IPS-15b (cell line): ENCODE data around the gene DOK7.
"Not testable (repeated sequence)": the region's sequence is repeated elsewhere in the genome, so short reads cannot be mapped to it uniquely, and the experiment has no call there.

Source experiments
- H3K27me3 ChIP-seq: one replicate; pipeline ENCODE4 v1.6.1; 2013; ENCODE audit warnings: low read length; ENCODE audit not compliant: control insufficient read depth, insufficient read depth
- H3K36me3 ChIP-seq: one replicate; pipeline ENCODE4 v1.6.1; 2013; ENCODE audit warnings: low read length; ENCODE audit not compliant: control insufficient read depth, insufficient read depth
- H3K4me1 ChIP-seq: one replicate; pipeline ENCODE4 v1.6.1; 2013; ENCODE audit warnings: mild to moderate bottlenecking, low read length; ENCODE audit not compliant: control insufficient read depth, insufficient read depth
- H3K4me3 ChIP-seq: one replicate; pipeline ENCODE4 v1.5.1; 2013; ENCODE audit warnings: low read depth, low read length
- H3K9ac ChIP-seq: one replicate; pipeline ENCODE4 v1.6.1; 2013; ENCODE audit warnings: low read depth, mild to moderate bottlenecking, low read length
- H3K9me3 ChIP-seq: one replicate; pipeline ENCODE4 v1.6.1; 2013; ENCODE audit warnings: mild to moderate bottlenecking, low read length; ENCODE audit not compliant: control insufficient read depth, insufficient read depth

Gene DOK7

DNA sequence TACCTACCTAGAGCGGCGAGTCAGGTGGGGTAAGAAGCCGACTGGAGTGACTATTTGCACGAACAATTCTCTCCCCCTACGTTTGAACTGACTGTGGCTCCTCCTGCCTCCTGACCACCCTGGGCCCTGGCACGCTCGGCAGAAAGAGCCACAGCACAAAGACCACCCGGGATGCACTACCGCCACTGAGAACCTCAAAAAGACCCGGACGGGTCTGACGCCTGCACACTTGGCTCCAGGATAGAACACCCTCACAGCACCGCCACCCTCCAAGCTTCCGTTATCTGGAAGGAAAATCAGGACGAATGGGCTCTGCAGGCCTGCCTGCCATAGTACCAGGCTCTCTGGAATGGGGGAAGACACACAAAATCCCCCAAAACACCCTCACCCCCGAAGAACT lies 66.9 kb downstream of the DOK7 start:
- peaks cover 26% of the 10 kb centered on the region for H3K36me3 ChIP-seq
- no peaks in the 10 kb centered on the region for H3K9me3 ChIP-seq
- H3K9ac ChIP-seq, result no peak overlapping the region
- peaks cover 14% of the 10 kb centered on the region for H3K27me3 ChIP-seq
- H3K4me1 ChIP-seq, result peaks cover 10% of the 10 kb centered on the region
- H3K4me3 ChIP-seq, result no peak overlapping the region

DNA sequence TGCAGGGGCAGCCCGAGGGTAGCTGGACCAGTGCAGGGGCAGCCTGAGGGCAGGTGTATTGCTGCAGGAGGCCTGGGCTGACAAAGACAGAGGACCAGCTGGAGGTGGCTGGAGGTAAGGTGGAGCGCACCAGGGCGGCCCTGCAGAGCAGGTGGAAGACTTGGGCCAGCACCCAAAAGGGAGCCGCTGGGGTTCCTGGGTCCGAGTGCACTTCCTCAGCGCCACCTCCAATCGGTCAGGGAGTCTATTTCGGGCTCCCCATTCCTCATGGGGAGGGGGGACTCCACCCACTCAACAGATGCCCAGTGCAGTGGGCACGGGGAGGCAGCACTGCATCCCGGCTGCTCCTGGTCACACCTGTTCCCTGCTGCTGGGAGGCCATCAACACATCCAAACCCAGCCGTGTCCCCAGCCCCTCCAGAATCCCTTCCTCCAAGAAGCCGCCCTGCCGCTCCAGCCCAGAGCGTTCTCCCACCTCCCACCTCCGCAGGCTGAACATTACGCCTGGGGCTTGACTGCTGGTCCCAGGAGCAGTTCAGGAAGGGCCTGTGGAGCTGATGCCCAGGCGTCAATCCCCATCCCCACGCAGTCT lies 67.7 kb downstream of the DOK7 start:
- Histone ChIP-seq H3K4me1 (peaks cover 10% of the 10 kb centered on the region), H3K27me3 (peaks cover 17% of the 10 kb centered on the region), H3K4me3 (peak overlapping the region; percentile 84), H3K9me3 (no peaks in the 10 kb centered on the region), H3K36me3 (peaks cover 19% of the 10 kb centered on the region), H3K9ac (no peak overlapping the region)

DNA sequence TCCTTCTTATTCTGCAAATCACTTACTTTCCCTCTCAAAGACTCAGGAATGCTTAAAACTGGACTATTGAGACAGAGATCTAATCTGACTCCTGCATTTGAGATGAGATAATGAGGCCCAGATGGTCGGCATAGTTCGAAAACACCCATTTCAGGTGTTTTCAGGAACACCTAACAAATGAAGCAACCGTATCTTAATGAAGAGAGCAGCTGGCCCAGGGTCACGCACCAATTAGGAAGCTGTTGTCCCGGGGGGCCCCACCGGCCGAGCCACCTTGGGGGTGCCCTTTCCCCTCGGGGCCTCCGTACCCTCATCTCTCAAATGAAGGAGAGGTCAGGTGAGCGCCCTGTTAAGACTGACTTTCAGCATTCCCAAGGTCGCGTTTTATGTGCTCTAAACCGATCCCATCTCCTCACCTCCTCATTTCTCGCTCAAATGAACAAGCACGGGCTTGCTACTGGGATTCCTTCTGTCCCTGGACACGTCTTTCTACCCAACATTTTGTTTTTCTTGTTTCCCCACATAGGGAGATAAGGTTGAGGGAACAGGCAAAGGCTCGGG lies 68.3 kb downstream of the DOK7 start:
- Histone ChIP-seq H3K4me3 (peak overlapping the region; percentile 84), H3K9ac (peak overlapping the region; percentile 37), H3K9me3 (no peaks in the 10 kb centered on the region), H3K27me3 (peaks cover 17% of the 10 kb centered on the region), H3K36me3 (peaks cover 19% of the 10 kb centered on the region), H3K4me1 (peaks cover 10% of the 10 kb centered on the region)

- peak within 1 kb of the TSS; percentile 83 for H3K9ac ChIP-seq
- no peaks in the 10 kb centered on the region for H3K9me3 ChIP-seq
- H3K36me3 ChIP-seq, result peaks cover 19% of the 10 kb centered on the region
- peaks cover 10% of the 10 kb centered on the region for H3K4me1 ChIP-seq
- H3K4me3 ChIP-seq, result peak within 1 kb of the TSS; percentile 84
- peaks cover 17% of the 10 kb centered on the region for H3K27me3 ChIP-seq
Observed at GRCh38 chr4:3531879-3532750, 69.0 kb downstream of the DOK7 start, which contains the start of gene LRPAP1. Gene LRPAP1 (minus strand): TSS chr4:3532422. CDS start chr4:3532412, 10 bp downstream.

DNA sequence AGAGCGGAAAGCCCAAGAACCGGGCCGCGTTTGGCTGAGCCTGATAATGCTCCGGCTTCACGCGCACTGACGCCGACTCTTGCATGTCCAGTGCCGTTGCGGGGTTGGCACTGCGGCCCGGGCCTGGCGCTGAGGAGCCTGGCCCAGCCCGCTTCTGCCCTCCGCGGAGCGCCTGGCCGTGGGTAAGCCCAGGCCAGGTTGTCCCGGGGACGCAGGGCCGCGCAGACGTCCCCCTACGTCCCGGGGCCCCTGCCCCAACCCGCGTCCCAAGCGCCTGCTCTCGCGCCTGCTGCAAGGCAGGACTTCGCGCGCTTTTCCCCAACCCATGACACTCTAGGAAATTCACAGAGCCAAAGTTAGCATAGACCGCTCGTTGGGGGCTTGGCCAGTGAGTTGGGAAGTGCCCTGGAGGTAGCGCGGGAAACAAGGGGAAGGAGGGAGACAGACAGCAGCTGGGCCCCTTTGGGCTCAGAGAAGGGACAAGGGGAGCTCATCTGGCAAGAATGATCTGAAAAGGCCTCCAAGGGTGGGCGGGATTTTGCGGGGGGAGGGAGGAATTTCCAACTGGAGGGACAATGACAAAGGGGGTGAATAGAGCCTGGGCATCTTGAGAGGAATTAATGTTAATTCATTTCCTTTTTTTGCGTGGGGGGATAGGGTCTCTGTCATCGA lies 69.8 kb downstream of the DOK7 start:
- Histone ChIP-seq H3K9me3 (no peaks in the 10 kb centered on the region), H3K4me3 (peak overlapping the region; percentile 71), H3K9ac (no peak overlapping the region), H3K36me3 (peaks cover 18% of the 10 kb centered on the region), H3K27me3 (peaks cover 17% of the 10 kb centered on the region), H3K4me1 (peaks cover 10% of the 10 kb centered on the region)

DNA sequence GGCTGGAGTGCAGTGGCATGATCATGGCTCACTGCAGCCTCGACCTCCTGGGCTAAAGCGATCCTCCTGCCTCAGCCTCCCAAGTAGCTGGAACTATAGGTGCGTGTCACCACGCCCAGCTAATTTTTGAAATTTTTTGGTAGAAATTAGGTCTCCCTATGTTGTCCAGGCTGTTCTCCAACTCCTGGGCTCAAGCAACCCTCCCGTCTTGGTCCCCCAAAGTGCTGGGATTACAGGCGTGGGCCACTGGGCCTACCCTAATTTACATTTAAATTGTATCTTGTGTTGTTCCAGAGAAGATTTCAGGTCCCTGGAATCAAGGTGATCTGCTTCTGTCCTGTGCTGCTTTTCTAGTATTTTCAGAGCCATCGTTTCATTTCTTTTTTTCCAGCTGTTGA lies 70.3 kb downstream of the DOK7 start:
- Histone ChIP-seq H3K27me3 (peaks cover 17% of the 10 kb centered on the region), H3K4me3 (no peak overlapping the region), H3K9ac (no peak overlapping the region)

GRCh38 chr4:3535812-3536211 lies 72.7 kb downstream of the DOK7 start:
- not testable (repeated sequence) for H3K4me3 ChIP-seq, H3K36me3 ChIP-seq, H3K9me3 ChIP-seq, H3K9ac ChIP-seq, H3K4me1 ChIP-seq
- H3K27me3 ChIP-seq, result peaks cover 17% of the 10 kb centered on the region

More for the DNA sequence above, 70.3 kb downstream of the DOK7 start:
- peaks cover 12% of the 10 kb centered on the region for H3K36me3 ChIP-seq
- H3K4me1 ChIP-seq, result peaks cover 10% of the 10 kb centered on the region
- H3K9me3 ChIP-seq, result no peaks in the 10 kb centered on the region

DNA sequence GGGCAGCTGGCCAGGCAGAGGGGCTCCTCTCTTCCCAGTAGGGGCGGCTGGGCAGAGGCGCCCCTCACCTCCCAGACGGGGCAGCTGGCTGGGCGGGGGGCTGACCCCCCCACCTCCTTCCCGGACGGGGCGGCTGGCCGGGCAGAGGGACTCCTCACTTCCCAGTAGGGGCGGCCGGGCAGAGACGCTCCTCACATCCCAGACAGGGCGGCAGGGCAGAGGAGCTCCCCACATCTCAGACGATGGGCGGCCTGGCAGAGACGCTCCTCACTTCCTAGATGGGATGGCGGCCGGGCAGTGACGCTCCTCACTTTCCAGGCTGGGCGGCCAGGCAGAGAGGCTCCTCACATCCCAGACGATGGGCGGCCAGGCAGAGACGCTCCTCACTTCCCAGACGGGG lies 75.8 kb downstream of the DOK7 start:
- H3K9ac ChIP-seq, H3K4me1 ChIP-seq, H3K27me3 ChIP-seq, H3K4me3 ChIP-seq, H3K36me3 ChIP-seq, H3K9me3 ChIP-seq: not testable (repeated sequence)

- not testable (repeated sequence) for H3K4me3 ChIP-seq, H3K4me1 ChIP-seq, H3K36me3 ChIP-seq, H3K27me3 ChIP-seq, H3K9ac ChIP-seq, H3K9me3 ChIP-seq
Observed at GRCh38 chr4:3543415-3543814, 80.3 kb downstream of the DOK7 start.
